Thoracic aorta (tissue), 2 donors: ENCODE results near the gene LARGE2. TPM values are rescaled to one million over a fixed set of nuclear protein-coding genes. Genes with fewer than 3 reads are reported as not detected.

Experiments
- ATAC-seq: fragments of 150-250 bp; one replicate; pipeline ENCODE4 v1.8.0; 2017; ENCODE audit warnings: low read depth; ENCODE audit not compliant: insufficient number of reproducible peaks, low FRiP score
- DNase-seq: peaks from one replicate; pipeline ENCODE4 v3.0.0-alpha.2; 2020; ENCODE audit warnings: low spot score
- H3K27ac ChIP-seq, 2 donors: fragments of 200-600 bp; sonication (generic); 1 replicate in 1 of 2; 2 replicates in 1 of 2; pipeline ENCODE4 v1.5.1; 2016; ENCODE audit warnings: mild to moderate bottlenecking in 2 of 2, moderate library complexity in 2 of 2
- H3K27me3 ChIP-seq: fragments of 200-600 bp; sonication (generic); replicated peaks from 2 replicates; pipeline ENCODE4 v1.6.0; 2016; ENCODE audit warnings: mild to moderate bottlenecking; ENCODE audit not compliant: insufficient read depth
- H3K36me3 ChIP-seq: fragments of 200-600 bp; sonication (generic); one replicate; pipeline ENCODE4 v1.5.1; 2016
- H3K4me1 ChIP-seq, 2 donors: fragments of 200-600 bp; sonication (generic); 1 replicate in 1 of 2; 2 replicates in 1 of 2; pipeline versions ENCODE4 v1.5.1 to v1.6.0; 2016; ENCODE audit warnings: low read depth in 2 of 2, mild to moderate bottlenecking in 1 of 2; ENCODE audit not compliant: control insufficient read depth in 1 of 2
- H3K4me3 ChIP-seq: fragments of 200-600 bp; sonication (generic); 2 replicates; pipeline ENCODE4 v1.5.1; 2016; ENCODE audit warnings: mild to moderate bottlenecking
- H3K9me3 ChIP-seq: fragments of 200-600 bp; sonication (generic); 2 replicates; pipeline ENCODE4 v1.5.1; 2016
- CTCF ChIP-seq: fragments of 200-600 bp; sonication (generic); IDR thresholded peaks from one replicate; pipeline ENCODE4 v1.5.1; 2019; ENCODE audit warnings: antibody characterized with exemption
- total RNA-seq, 2 donors: library from RNA; depleted of rRNA; stranded (reverse); fragments of >200 nt; gene quantifications; one replicate each; pipeline versions ENCODE4 v1.1.0 to v1.2.3, GENCODE V29; 2016

LARGE2 gene
- total RNA-seq, 2 donors from 2014 or later, result 3.1 TPM; not detected in 1

GRCh38 chr11:45913514-45913913, 8.9 kb upstream of the LARGE2 start:
- no peaks in the 10 kb centered on the region for H3K27me3 ChIP-seq
- ATAC-seq, result no peak
- H3K27ac ChIP-seq, result no peak overlapping the region
- no peak overlapping the region for H3K4me3 ChIP-seq
- TF ChIP-seq CTCF, result no peak
- H3K36me3 ChIP-seq, result peaks cover 42% of the 10 kb centered on the region
- H3K9me3 ChIP-seq, result no peaks in the 10 kb centered on the region
- peaks cover 7 to 16% of the 10 kb centered on the region in 2 donors for H3K4me1 ChIP-seq
- DNase-seq, result no peak

GRCh38 chr11:45913942-45914635, 8.4 kb upstream of the LARGE2 start:
- Histone ChIP-seq H3K36me3 (peaks cover 42% of the 10 kb centered on the region), H3K27ac (no peak overlapping the region), H3K9me3 (no peaks in the 10 kb centered on the region), H3K4me3 (no peak overlapping the region), H3K27me3 (no peaks in the 10 kb centered on the region), H3K4me1 (peaks cover 7 to 16% of the 10 kb centered on the region in 2 donors)
- no peak for ATAC-seq
- DNase-seq, result no peak
- TF ChIP-seq CTCF, result no peak

GRCh38 chr11:45915446-45915845, 7.0 kb upstream of the LARGE2 start:
- Histone ChIP-seq H3K27ac (no peak overlapping the region), H3K27me3 (no peaks in the 10 kb centered on the region), H3K4me1 (peaks cover 7 to 16% of the 10 kb centered on the region in 2 donors), H3K9me3 (no peaks in the 10 kb centered on the region), H3K36me3 (peaks cover 42% of the 10 kb centered on the region), H3K4me3 (no peak overlapping the region)
- no peak for TF ChIP-seq CTCF
- ATAC-seq (no peak), DNase-seq (no peak)

- peaks cover 25% of the 10 kb centered on the region for H3K36me3 ChIP-seq
- H3K4me1 ChIP-seq, result peaks cover 9 to 20% of the 10 kb centered on the region in 2 donors
- ATAC-seq (no peak), DNase-seq (no peak)
- H3K4me3 ChIP-seq, result peak overlapping the region; percentile 86
- no peaks in the 10 kb centered on the region for H3K27me3 ChIP-seq
- no peaks in the 10 kb centered on the region for H3K9me3 ChIP-seq
- no peak for TF ChIP-seq CTCF
- H3K27ac ChIP-seq, result peak overlapping the region; percentile 86 to 89
These were observed 5.2 kb upstream of the LARGE2 start for GRCh38 chr11:45917286-45917622.

GRCh38 chr11:45917623-45918330, 4.7 kb upstream of the LARGE2 start, which contains the start of gene PEX16:
Gene PEX16, minus strand, starts transcription at chr11:45917877. Its CDS starts 66 bp downstream, at chr11:45917811.
- TF ChIP-seq CTCF, result no peak
- Histone ChIP-seq H3K4me3 (peak within 1 kb of the TSS; percentile 86), H3K27me3 (peaks cover 1% of the 10 kb centered on the region), H3K27ac (peak within 1 kb of the TSS; percentile 86 to 89), H3K36me3 (peaks cover 24% of the 10 kb centered on the region), H3K4me1 (peaks cover 14 to 26% of the 10 kb centered on the region in 2 donors), H3K9me3 (no peaks in the 10 kb centered on the region)
- ATAC-seq, result peak; percentile 90
- DNase-seq, result peak; percentile 91
